Measurements from ENCODE around the gene TRIM14. TPM values are rescaled to one million over a fixed set of nuclear protein-coding genes. Genes with fewer than 3 reads are reported as not detected.

Gene TRIM14
- total and polyA plus RNA-seq, 2 of the 13 experiments (the other 11 are each of a cell fraction or from before 2014, with no cell fraction given): 9.2 to 13.0 TPM

- TF ChIP-seq, protein P1, sequence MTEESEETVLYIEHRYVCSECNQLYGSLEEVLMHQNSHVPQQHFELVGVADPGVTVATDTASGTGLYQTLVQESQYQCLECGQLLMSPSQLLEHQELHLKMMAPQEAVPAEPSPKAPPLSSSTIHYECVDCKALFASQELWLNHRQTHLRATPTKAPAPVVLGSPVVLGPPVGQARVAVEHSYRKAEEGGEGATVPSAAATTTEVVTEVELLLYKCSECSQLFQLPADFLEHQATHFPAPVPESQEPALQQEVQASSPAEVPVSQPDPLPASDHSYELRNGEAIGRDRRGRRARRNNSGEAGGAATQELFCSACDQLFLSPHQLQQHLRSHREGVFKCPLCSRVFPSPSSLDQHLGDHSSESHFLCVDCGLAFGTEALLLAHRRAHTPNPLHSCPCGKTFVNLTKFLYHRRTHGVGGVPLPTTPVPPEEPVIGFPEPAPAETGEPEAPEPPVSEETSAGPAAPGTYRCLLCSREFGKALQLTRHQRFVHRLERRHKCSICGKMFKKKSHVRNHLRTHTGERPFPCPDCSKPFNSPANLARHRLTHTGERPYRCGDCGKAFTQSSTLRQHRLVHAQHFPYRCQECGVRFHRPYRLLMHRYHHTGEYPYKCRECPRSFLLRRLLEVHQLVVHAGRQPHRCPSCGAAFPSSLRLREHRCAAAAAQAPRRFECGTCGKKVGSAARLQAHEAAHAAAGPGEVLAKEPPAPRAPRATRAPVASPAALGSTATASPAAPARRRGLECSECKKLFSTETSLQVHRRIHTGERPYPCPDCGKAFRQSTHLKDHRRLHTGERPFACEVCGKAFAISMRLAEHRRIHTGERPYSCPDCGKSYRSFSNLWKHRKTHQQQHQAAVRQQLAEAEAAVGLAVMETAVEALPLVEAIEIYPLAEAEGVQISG (CRISPR knock-in tag; IDR thresholded peaks at IDR 0.05): no peak; the same call in 1 of the 2 replicates
- TF ChIP-seq NONO (IDR thresholded peaks at IDR 0.05): no peak
- TF ChIP-seq NONO (CRISPR knock-in tag; conservative IDR thresholded peaks at IDR 0.05): no peak
- no peak for TF ChIP-seq ZNF33B (CRISPR knock-in tag; IDR thresholded peaks at IDR 0.05)
- TF ChIP-seq SAP130 (CRISPR knock-in tag; IDR thresholded peaks at IDR 0.05; ENCODE audit: low read depth): no peak; the same call in 1 of the 2 replicates
- no peak for TF ChIP-seq MXD3 (CRISPR knock-in tag; IDR thresholded peaks at IDR 0.05)
- TF ChIP-seq RFX3 (CRISPR knock-in tag; IDR thresholded peaks at IDR 0.05): no peak
- 0 out of 2 replicates have a peak, but pooled peaks have one; percentile 3 for TF ChIP-seq ZNF142 (CRISPR knock-in tag; IDR thresholded peaks at IDR 0.05)
- no peak for TF ChIP-seq RELA (CRISPR knock-in tag; IDR thresholded peaks at IDR 0.05)
- TF ChIP-seq ZNF484 (CRISPR knock-in tag; IDR thresholded peaks at IDR 0.05; ENCODE audit: borderline replicate concordance, low read depth): no peak
- 0 out of 2 replicates have a peak, but pooled peaks have one; percentile 8 for TF ChIP-seq ZNF704 (CRISPR knock-in tag; IDR thresholded peaks at IDR 0.05; ENCODE audit: borderline replicate concordance)
- TF ChIP-seq, protein P2, sequence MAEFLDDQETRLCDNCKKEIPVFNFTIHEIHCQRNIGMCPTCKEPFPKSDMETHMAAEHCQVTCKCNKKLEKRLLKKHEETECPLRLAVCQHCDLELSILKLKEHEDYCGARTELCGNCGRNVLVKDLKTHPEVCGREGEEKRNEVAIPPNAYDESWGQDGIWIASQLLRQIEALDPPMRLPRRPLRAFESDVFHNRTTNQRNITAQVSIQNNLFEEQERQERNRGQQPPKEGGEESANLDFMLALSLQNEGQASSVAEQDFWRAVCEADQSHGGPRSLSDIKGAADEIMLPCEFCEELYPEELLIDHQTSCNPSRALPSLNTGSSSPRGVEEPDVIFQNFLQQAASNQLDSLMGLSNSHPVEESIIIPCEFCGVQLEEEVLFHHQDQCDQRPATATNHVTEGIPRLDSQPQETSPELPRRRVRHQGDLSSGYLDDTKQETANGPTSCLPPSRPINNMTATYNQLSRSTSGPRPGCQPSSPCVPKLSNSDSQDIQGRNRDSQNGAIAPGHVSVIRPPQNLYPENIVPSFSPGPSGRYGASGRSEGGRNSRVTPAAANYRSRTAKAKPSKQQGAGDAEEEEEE (CRISPR knock-in tag; IDR thresholded peaks at IDR 0.05; ENCODE audit: borderline replicate concordance): no peak
- TF ChIP-seq PHF20 (CRISPR knock-in tag; IDR thresholded peaks at IDR 0.05): no peak
- peak; percentile 15; the same call in 1 of the 2 replicates for TF ChIP-seq ZNF747 (CRISPR knock-in tag; IDR thresholded peaks at IDR 0.05; ENCODE audit: borderline replicate concordance)
- no peak for TF ChIP-seq FOXP1 (IDR thresholded peaks at IDR 0.05)
- no peak for TF ChIP-seq FOXP1 (CRISPR knock-in tag; IDR thresholded peaks at IDR 0.05)
- no peak for TF ChIP-seq ZNF17 (CRISPR knock-in tag; IDR thresholded peaks at IDR 0.05)
- TF ChIP-seq ELF3 (CRISPR knock-in tag; IDR thresholded peaks at IDR 0.05): no peak
- TF ChIP-seq NFIC (IDR thresholded peaks at IDR 0.05; ENCODE audit: low read length): no peak
Measured at GRCh38 chr9:98057138-98057799, 61.8 kb downstream of the TRIM14 start (continued).

Data from HepG2 (cell line).